ENCODE data around the gene YTHDF1. TPM values are rescaled to one million over a fixed set of nuclear protein-coding genes. Genes with fewer than 3 reads are reported as not detected.

The YTHDF1 gene
- polyA plus RNA-seq, 3 donors = 40.1 to 46.1 (median 45.3) TPM

DNA sequence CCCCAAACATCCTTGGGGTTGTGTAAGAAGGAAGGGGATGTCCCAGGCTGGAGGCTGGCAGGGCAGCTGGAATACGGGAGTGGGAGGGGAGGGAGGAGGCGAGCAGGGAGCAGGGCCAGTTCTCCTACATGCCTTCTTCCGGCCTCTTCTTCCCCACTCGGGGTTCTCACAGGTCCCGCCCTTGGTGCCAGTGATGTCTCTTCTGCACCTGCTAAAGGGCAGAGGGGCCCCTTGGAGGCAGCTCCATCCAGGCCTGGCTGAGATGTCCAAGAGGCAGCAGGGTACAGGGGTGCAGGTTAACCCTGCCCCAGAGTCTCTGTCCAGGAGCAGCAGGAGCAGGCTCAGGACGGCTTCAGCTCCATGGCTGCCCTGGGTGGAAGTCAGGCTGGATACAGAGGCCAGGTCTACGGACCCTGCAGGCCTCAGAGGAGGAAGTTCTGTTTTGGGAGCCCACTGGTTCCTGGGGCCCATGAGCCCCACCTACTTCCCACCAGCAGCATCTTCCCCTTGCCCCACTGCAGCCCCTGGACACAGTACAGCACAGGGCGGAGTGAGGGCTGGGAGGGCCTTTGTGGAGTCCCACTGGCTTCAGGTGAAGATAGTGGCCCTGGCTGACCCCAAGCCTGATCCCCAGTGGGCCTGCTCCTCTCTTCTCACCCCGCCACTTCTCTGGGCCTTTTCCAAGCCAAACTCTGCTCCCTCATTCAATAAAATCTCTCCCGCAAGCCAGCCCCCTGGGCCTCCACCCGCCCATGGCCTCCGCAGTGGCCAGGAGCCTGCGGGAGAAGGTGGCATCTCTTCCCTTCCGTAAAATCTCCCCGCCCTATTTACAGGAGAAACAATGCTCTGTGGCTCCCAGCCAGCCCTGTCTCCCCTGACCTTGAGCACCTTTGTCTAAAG is 60.4 kb downstream of the YTHDF1 start:
- DNase-seq (ENCODE audit: extremely low read depth in 1 of 11, low read depth in 9 of 11, low spot score in 4 of 11) = no peak

DNA sequence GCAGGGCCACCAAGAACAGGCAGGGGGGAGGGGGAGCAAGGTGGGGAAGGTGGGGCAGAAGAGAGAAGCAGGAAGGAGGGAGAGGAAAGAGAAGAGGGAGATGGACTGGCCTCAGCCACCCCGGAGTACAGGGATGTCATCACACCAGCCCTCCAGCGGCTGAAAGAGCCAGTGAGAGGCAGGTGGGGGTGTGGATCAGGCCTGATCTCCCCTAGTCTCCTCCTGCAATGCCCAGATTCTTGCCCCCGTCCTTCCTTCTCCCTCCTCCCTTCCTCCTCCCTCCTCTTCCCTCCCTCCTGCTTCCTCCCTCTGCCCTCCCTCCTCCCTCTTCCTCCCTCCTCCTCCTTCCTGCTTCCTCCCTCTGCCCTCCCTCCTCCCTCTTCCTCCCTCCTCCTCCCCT is 61.5 kb downstream of the YTHDF1 start:
- no peak for DNase-seq (ENCODE audit: extremely low read depth in 1 of 11, low read depth in 9 of 11, low spot score in 4 of 11)

DNA sequence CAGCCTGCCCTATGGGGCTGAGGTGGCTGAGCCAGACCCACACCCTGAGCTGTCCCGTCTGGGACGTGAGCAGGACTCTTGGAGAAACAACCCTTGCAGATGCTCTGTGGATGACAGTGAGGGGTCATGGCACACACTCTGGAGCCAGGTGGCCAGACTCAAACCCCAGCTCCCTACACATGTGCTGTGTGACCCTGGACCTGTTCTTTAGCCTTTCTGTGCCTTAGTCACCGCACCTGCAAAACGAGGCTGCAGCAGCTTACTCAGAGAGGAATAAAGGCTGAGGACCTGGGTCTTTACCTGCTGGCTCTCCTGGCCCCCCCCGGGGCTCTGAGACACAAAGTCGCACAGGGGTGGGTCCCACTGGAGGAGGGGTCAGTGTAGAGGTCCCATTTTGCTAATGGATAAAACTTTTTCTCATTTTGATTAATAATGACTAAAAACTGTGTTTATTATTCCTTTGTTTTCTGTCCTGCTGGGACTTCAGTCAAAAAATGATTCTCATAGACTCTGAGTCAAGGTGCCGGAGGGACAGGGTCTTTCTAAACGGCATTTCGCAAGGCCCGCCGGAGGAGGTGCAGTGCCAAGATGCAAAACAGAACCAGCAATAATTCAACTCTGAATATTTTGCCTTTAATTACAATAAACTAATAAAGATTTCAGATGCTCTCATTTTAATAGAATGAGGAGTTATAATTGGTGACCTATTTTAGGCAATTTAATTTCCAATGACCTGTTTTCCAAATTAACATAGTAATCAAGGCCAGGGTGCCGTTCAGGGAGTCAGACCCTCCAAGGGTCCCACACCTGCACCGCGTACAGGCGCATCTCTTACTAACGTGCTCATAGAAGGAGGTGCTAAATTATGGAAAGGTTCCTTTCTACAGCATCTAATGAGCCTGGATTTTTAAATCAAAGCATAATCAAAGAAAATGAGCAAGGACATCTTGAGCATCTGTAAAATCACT is 62.4 kb downstream of the YTHDF1 start:
- DNase-seq (ENCODE audit: extremely low read depth in 1 of 11, low read depth in 9 of 11, low spot score in 4 of 11) = no peak

DNA sequence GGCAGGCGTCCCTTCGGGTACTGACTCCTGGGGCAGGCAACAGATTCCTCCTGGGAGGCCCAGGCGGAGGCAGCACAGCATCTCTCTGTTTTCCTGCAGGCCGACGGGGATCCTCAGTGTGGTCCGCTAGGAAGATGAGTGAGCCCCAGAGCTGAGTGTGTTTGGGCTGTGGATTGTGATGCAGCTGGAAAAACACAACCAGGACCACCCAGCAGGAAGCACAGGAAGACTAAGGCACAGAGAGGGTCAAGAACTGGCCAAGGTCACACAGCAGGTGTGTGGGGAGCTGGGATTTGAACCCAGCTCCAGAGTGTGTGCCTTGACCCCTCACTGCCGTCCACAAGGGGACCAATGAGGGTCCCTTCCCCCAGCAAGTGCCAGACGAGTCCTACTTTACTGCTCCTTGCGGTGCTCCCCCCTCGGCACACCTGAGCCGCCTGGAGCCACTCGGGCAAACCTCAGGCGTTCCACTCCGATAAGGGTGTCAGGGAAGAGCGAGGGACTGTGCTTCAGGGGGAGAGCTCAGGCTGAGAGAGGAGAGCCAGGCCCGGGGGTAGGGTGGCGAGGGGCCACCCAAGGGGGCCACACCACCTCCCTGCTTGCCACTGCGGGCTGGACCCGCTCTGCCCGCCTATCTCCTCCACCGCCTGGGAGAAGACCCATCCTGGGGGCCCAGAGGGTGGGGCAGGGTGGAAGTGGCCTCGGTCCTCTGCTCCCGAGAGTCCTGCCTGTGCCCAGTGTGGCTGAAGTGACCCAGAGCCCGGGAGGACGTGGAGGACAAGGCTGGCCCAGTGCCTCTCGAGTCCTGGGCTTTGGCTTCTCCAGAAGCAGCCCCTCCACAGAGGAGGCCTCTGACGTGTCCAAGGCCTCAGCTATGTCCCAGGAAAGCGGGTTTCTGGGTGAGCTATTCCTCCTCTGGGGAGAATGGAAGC is 63.3 kb downstream of the YTHDF1 start:
- DNase-seq (ENCODE audit: extremely low read depth in 1 of 11, low read depth in 9 of 11, low spot score in 4 of 11) = no peak

DNA sequence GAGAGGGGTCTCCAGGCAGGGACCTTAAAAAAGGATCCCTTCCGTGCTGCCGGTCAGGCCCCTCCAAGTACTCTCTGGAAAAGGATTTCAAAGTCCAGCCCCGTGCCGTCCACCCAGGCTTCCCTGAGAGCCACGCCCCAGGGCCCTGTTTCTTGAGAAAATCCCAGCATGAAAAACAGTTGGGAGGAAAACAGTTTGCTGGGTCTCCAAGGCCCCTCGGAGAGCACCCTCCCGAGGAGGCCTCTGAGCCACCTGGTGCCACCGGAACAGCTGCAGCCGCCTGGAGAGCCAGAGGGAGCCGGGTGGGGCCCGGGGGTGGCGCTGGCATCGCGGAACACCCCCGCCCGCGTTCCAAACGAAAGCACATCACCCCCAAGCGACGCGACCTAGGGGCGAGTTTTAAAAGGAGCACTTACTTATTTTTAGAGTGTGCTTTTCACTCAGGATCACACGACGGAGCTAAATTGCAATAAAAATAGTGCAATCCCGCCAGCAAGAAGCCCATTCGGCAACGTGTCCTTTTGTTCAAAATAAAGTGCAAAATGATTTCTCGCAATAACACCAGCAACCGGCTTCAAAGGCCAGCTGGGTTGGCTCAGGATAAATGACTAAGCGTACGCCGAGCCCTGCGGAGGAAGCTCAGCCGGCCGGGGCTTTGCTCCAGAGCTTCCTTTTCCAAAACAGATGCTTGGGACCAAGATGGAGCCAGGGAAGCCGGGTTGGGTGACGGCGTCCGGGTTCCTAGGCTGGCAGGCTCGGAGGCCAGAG is 64.2 kb downstream of the YTHDF1 start:
- DNase-seq (ENCODE audit: extremely low read depth in 1 of 11, low read depth in 9 of 11, low spot score in 4 of 11) = peak in 7 of 11 donors; percentile 5 to 45 (median 25)

DNA sequence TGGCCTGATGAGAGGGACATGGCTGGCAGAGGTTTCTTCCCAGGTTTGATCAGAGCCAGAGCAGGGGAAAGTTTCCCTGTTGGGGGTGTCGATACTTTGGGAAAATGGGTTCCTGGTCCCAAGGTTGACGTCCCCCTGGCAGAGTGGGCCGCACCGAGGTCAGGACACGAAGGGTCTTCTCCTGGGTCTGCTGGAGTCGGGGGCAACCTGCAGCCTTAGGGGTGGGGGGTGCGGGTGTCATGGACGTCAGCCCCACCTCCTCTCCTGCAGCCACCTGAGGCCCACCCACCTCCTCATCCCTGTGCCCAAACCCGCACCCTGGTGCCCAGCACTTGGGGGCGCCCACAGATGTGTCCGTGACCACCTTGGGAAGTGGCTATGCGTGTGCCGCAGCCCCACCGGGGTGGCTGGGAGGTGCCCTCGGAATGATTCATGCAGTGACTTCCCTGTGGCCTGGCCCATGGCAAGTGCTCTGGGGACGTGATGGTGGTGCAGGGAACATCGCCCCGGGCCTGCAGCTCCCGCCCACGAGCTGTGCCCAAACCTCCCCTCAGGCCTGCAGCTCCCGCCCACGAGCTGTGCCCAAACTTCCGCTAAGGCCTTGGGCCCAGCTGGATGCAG is 64.9 kb downstream of the YTHDF1 start:
- no peak for DNase-seq (ENCODE audit: extremely low read depth in 1 of 11, low read depth in 9 of 11, low spot score in 4 of 11)

DNA sequence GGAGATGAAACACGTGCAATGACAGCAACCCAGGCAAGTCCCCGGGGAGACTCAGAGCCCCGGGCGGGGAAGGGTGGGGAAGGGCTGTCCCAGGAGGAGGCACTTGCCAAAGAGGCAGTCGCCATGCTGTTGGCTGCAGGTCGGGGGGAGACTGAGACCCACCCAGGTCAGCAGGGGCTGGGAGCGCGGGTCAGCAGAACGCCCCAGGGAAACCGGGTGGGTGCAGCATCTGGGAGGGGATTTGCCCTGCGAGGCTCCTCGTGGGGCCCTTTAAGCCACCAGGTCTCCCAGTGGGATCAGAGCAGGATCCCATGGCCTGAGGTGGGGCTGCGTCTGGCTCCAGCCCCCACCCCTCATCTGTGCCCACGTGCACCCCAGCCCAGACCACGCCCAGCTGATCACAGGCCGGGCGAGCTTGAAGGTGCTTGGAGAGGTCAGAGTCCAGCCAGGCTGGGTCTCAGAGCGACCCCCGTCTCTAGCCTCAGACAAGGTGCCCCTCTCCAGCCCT is 65.5 kb downstream of the YTHDF1 start:
- no peak for DNase-seq (ENCODE audit: extremely low read depth in 1 of 11, low read depth in 9 of 11, low spot score in 4 of 11)

DNA sequence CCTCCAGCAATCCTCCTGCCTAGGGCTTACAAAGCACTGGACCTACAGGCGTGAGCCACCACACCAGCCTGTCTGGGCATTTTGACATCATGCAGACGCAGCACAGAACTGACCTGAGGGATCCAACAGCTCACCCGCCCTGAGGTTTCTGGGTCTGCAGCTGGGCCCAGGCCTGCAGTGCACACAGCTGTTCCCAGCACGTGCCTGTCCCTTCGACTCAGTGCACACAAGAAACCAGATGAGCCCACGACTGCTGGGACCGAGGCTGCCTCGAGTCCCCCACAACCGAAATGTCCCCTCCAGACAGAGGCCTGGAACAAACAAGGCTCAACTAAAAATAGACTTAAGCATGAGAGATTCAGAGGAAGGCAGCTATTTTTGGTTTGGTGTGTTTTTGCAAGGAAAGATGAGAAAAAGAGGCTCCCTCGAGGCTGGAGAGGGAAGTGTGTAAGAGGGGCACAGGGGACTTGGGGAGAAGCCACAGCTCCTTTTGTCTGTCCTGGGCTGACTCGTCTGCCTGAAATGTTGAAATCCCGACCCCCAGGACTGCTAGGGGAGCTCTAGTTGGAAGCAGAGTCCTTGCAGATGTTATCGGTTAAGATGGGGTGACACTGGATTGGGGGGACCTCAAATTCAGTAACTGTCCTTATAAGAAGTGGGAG is 66.3 kb downstream of the YTHDF1 start:
- DNase-seq (ENCODE audit: extremely low read depth in 1 of 11, low read depth in 9 of 11, low spot score in 4 of 11) = no peak

DNA sequence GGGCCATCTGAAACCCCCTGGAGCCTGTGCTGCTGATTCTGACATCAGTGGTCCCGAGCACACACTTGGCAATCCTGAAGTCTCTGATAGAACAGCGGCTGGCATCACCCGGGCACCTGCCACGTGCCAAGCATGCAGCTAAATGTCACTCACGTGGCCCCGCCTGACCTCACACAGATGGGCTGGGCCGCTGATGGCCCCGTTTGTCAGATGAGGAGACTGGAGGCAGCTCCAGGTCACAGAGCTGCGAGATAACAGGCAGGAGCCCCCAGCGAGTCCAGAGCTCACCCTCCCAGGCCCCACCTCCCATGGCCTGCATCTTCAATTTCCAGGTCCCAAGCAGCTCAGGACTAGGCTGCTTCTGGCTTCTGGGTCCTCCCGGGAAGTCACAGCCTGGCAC is 67.2 kb downstream of the YTHDF1 start:
- DNase-seq (ENCODE audit: extremely low read depth in 1 of 11, low read depth in 9 of 11, low spot score in 4 of 11) = no peak

DNA sequence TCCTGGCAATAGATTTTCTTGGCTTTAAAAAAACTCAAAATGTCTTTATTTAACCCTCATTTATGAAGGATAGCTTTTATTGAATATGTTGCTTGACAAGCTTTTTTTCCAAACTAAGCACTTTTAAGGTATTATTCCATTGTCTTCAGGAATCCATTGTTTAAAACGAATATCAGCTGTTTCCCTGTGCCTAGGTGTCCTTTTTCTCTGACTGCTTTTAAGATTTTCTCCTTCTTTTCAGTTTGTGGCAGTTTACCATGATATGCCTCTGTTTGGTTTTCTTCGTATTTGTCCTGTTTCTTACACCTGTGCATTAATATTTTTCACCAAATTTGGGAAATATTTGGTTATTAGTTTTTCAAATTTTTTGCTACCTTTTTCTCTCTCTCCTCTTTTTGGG is 68.4 kb downstream of the YTHDF1 start:
- DNase-seq (ENCODE audit: extremely low read depth in 1 of 11, low read depth in 9 of 11, low spot score in 4 of 11) = no peak

Other genes starting within 250 kb of the YTHDF1 start
- gene BHLHE23, start 209.2 kb downstream of the YTHDF1 start, polyA plus RNA-seq (ENCODE audit: insufficient read length in 3 of 3) = under 1 TPM in 1 of 3 donors, not detected in 2; 0.09 TPM
- gene BIRC7, start 19.8 kb upstream of the YTHDF1 start, polyA plus RNA-seq (ENCODE audit: insufficient read length in 3 of 3) = 1 to 10 TPM in 1 of 3 donors, under 1 TPM in 2; 0.48 to 2.6 (median 0.57) TPM
- gene NKAIN4, start 38.3 kb upstream of the YTHDF1 start, polyA plus RNA-seq (ENCODE audit: insufficient read length in 3 of 3) = 10 to 100 TPM; 21.8 to 41.3 (median 36.6) TPM
- gene ARFGAP1, start 56.7 kb upstream of the YTHDF1 start, polyA plus RNA-seq (ENCODE audit: insufficient read length in 3 of 3) = 10 to 100 TPM; 62.4 to 90.2 (median 76.1) TPM
- 1 to 10 TPM in 1 of 3 donors, under 1 TPM in 2; 0.26 to 1.0 (median 0.64) TPM for gene COL20A1, start 77.1 kb upstream of the YTHDF1 start, polyA plus RNA-seq (ENCODE audit: insufficient read length in 3 of 3)
- 10 to 100 TPM in 2 of 3 donors, 1 to 10 TPM in 1; 9.5 to 37.9 (median 11.4) TPM for gene CHRNA4, start 145.2 kb upstream of the YTHDF1 start, polyA plus RNA-seq (ENCODE audit: insufficient read length in 3 of 3)

Data from renal cortex interstitium (tissue), 11 donors.